ENCODE data around the gene TMEM185A. TPM values are rescaled to one million over a fixed set of nuclear protein-coding genes. Genes with fewer than 3 reads are reported as not detected.
"Not testable (repeated sequence)": the region's sequence is repeated elsewhere in the genome, so short reads cannot be mapped to it uniquely, and the experiment has no call there.

Gene TMEM185A
- total RNA-seq, 2 experiments from 2014 or later = 19.0 to 20.4 TPM

- no peak for DNase-seq
- ChIA-PET POLR2A (no interaction called here), CTCF (no interaction called here)
- no peaks in the 10 kb centered on the region for H3K9me3 Mint-ChIP-seq
- no peaks in the 10 kb centered on the region for H3K36me3 Mint-ChIP-seq (ENCODE audit: low read depth)
- H3K27ac Mint-ChIP-seq = no peak overlapping the region
- H3K4me3 Mint-ChIP-seq = no peak overlapping the region
- no peaks in the 10 kb centered on the region for H3K4me1 Mint-ChIP-seq
- H3K27me3 Mint-ChIP-seq = peaks cover 4% of the 10 kb centered on the region
These were observed 9.8 kb upstream of the TMEM185A start for GRCh38 chrX:149641432-149641831.

- POLR2A ChIA-PET = no interaction called here
- H3K27ac Mint-ChIP-seq = no peak overlapping the region
- no peaks in the 10 kb centered on the region for H3K36me3 Mint-ChIP-seq (ENCODE audit: low read depth)
- H3K4me1 Mint-ChIP-seq = no peaks in the 10 kb centered on the region
- H3K4me3 Mint-ChIP-seq = no peak overlapping the region
- no peaks in the 10 kb centered on the region for H3K9me3 Mint-ChIP-seq
- CTCF ChIA-PET = no interaction called here
- peaks cover 5% of the 10 kb centered on the region for H3K27me3 Mint-ChIP-seq
- no peak for DNase-seq
These were observed 8.0 kb upstream of the TMEM185A start for GRCh38 chrX:149639568-149639967.

- Mint-ChIP-seq H3K4me1 (no peaks in the 10 kb centered on the region), H3K27me3 (peaks cover 5% of the 10 kb centered on the region), H3K4me3 (no peak overlapping the region), H3K36me3 (ENCODE audit: low read depth) (no peaks in the 10 kb centered on the region), H3K9me3 (no peaks in the 10 kb centered on the region), H3K27ac (no peak overlapping the region)
- POLR2A ChIA-PET = no interaction called here
- CTCF ChIA-PET = no interaction called here
- DNase-seq = no peak
These were observed 7.3 kb upstream of the TMEM185A start for GRCh38 chrX:149638860-149639259.

GRCh38 chrX:149633511-149633910, 1.9 kb upstream of the TMEM185A start:
- CTCF ChIA-PET = no interaction called here
- H3K4me1 Mint-ChIP-seq = peaks cover 28% of the 10 kb centered on the region
- no peak for DNase-seq
- H3K36me3 Mint-ChIP-seq (ENCODE audit: low read depth) = peaks cover 3% of the 10 kb centered on the region
- no peak overlapping the region for H3K4me3 Mint-ChIP-seq
- POLR2A ChIA-PET = no interaction called here
- no peaks in the 10 kb centered on the region for H3K9me3 Mint-ChIP-seq
- no peak overlapping the region for H3K27ac Mint-ChIP-seq
- H3K27me3 Mint-ChIP-seq = peaks cover 7% of the 10 kb centered on the region

GRCh38 chrX:149630681-149631233, 835 bp downstream of the TMEM185A start:
- Mint-ChIP-seq H3K27ac (peak overlapping the region; percentile 27), H3K4me1 (peaks cover 36% of the 10 kb centered on the region), H3K9me3 (no peaks in the 10 kb centered on the region), H3K4me3 (peak overlapping the region; percentile 83), H3K27me3 (peaks cover 7% of the 10 kb centered on the region), H3K36me3 (ENCODE audit: low read depth) (peaks cover 4% of the 10 kb centered on the region)
- ChIA-PET CTCF (no interaction called here), POLR2A (no interaction called here)
- no peak for DNase-seq

- H3K4me1 Mint-ChIP-seq = peaks cover 36% of the 10 kb centered on the region
- DNase-seq = no peak
- peaks cover 5% of the 10 kb centered on the region for H3K36me3 Mint-ChIP-seq (ENCODE audit: low read depth)
- no peaks in the 10 kb centered on the region for H3K9me3 Mint-ChIP-seq
- ChIA-PET POLR2A (no interaction called here), CTCF (no interaction called here)
- H3K4me3 Mint-ChIP-seq = peak overlapping the region; percentile 83
- no peak overlapping the region for H3K27ac Mint-ChIP-seq
- H3K27me3 Mint-ChIP-seq = peaks cover 5% of the 10 kb centered on the region
These were observed 1.7 kb downstream of the TMEM185A start for GRCh38 chrX:149629730-149630387.

GRCh38 chrX:149628768-149629167, 2.8 kb downstream of the TMEM185A start:
- Mint-ChIP-seq H3K4me3 (no peak overlapping the region), H3K9me3 (no peaks in the 10 kb centered on the region), H3K27ac (no peak overlapping the region), H3K27me3 (peaks cover 5% of the 10 kb centered on the region), H3K4me1 (peaks cover 36% of the 10 kb centered on the region), H3K36me3 (ENCODE audit: low read depth) (peaks cover 5% of the 10 kb centered on the region)
- DNase-seq = no peak
- CTCF ChIA-PET = no interaction called here
- POLR2A ChIA-PET = no interaction called here

GRCh38 chrX:149628280-149628679, 3.3 kb downstream of the TMEM185A start:
- Mint-ChIP-seq H3K36me3 (ENCODE audit: low read depth) (peaks cover 5% of the 10 kb centered on the region), H3K4me3 (no peak overlapping the region), H3K4me1 (peaks cover 36% of the 10 kb centered on the region), H3K27me3 (peaks cover 5% of the 10 kb centered on the region), H3K9me3 (no peaks in the 10 kb centered on the region), H3K27ac (no peak overlapping the region)
- ChIA-PET POLR2A (no interaction called here), CTCF (no interaction called here)
- no peak for DNase-seq

- H3K9me3 Mint-ChIP-seq; H3K27ac Mint-ChIP-seq; H3K27me3 Mint-ChIP-seq; H3K4me3 Mint-ChIP-seq; H3K36me3 Mint-ChIP-seq (ENCODE audit: low read depth); CTCF ChIA-PET; POLR2A ChIA-PET; DNase-seq: not testable (repeated sequence)
- peaks cover 29% of the 10 kb centered on the region for H3K4me1 Mint-ChIP-seq
These were observed 4.8 kb downstream of the TMEM185A start for GRCh38 chrX:149626829-149627228.

GRCh38 chrX:149619662-149620061, 11.9 kb downstream of the TMEM185A start:
- H3K4me1 Mint-ChIP-seq; DNase-seq; CTCF ChIA-PET; POLR2A ChIA-PET; H3K9me3 Mint-ChIP-seq; H3K27me3 Mint-ChIP-seq; H3K27ac Mint-ChIP-seq; H3K4me3 Mint-ChIP-seq; H3K36me3 Mint-ChIP-seq (ENCODE audit: low read depth): not testable (repeated sequence)

GRCh38 chrX:149618871-149619270, 12.7 kb downstream of the TMEM185A start:
- POLR2A ChIA-PET = no interaction called here
- H3K4me1 Mint-ChIP-seq = no peaks in the 10 kb centered on the region
- H3K27me3 Mint-ChIP-seq = no peaks in the 10 kb centered on the region
- H3K27ac Mint-ChIP-seq = no peak overlapping the region
- H3K4me3 Mint-ChIP-seq = no peak overlapping the region
- CTCF ChIA-PET = no interaction called here
- H3K36me3 Mint-ChIP-seq (ENCODE audit: low read depth) = no peaks in the 10 kb centered on the region
- no peak for DNase-seq
- H3K9me3 Mint-ChIP-seq = no peaks in the 10 kb centered on the region

- no peaks in the 10 kb centered on the region for H3K9me3 Mint-ChIP-seq
- no peak overlapping the region for H3K4me3 Mint-ChIP-seq
- no peaks in the 10 kb centered on the region for H3K27me3 Mint-ChIP-seq
- DNase-seq = no peak
- H3K4me1 Mint-ChIP-seq = peaks cover 1% of the 10 kb centered on the region
- H3K27ac Mint-ChIP-seq = no peak overlapping the region
- POLR2A ChIA-PET = no interaction called here
- peaks cover 6% of the 10 kb centered on the region for H3K36me3 Mint-ChIP-seq (ENCODE audit: low read depth)
- CTCF ChIA-PET = no interaction called here
These were observed 19.9 kb downstream of the TMEM185A start for GRCh38 chrX:149611623-149612175.

- Mint-ChIP-seq H3K4me1 (peaks cover 1% of the 10 kb centered on the region), H3K9me3 (no peaks in the 10 kb centered on the region), H3K27me3 (no peaks in the 10 kb centered on the region), H3K36me3 (ENCODE audit: low read depth) (peaks cover 10% of the 10 kb centered on the region), H3K27ac (no peak overlapping the region), H3K4me3 (no peak overlapping the region)
- ChIA-PET POLR2A (no interaction called here), CTCF (no interaction called here)
- no peak for DNase-seq
These were observed 21.1 kb downstream of the TMEM185A start for GRCh38 chrX:149610511-149610910.

- no peak overlapping the region for H3K4me3 Mint-ChIP-seq
- H3K27ac Mint-ChIP-seq = no peak overlapping the region
- ChIA-PET POLR2A (no interaction called here), CTCF (no interaction called here)
- no peaks in the 10 kb centered on the region for H3K27me3 Mint-ChIP-seq
- peaks cover 13% of the 10 kb centered on the region for H3K36me3 Mint-ChIP-seq (ENCODE audit: low read depth)
- no peaks in the 10 kb centered on the region for H3K9me3 Mint-ChIP-seq
- no peak for DNase-seq
- H3K4me1 Mint-ChIP-seq = peaks cover 1% of the 10 kb centered on the region
These were observed 23.9 kb downstream of the TMEM185A start for GRCh38 chrX:149607699-149608098.

Measured in activated CD4-positive, alpha-beta memory T cell treated with anti-CD3 and anti-CD28 coated beads, Interleukin-2, amount 10 ng/mL, durations not matched to agents 7 days and 5 days (primary cell).